Smooth muscle cell of bladder (primary cell): ENCODE data around the gene TXNDC15. TPM values are rescaled to one million over a fixed set of nuclear protein-coding genes. Genes with fewer than 3 reads are reported as not detected.

Source experiments
- total RNA-seq: library from RNA; depleted of rRNA; stranded (reverse); fragments of >200 nt; gene quantifications from 2 replicates; pipeline ENCODE4 v1.2.3, GENCODE V29; 2014

Gene TXNDC15
- total RNA-seq: 141 and 192 TPM in 2 replicates

GRCh38 chr5:134873987-134874830 lies at the start of gene TXNDC15:
TSS of gene TXNDC15 (plus strand) at chr5:134874371. CDS start at chr5:134874428, 57 bp downstream.

GRCh38 chr5:134845852-134846640 lies 28.1 kb upstream of the TXNDC15 start, which contains the start of gene C5orf24:
TSS of gene C5orf24 (plus strand) at chr5:134845968. CDS start at chr5:134854901, 8,933 bp downstream.

GRCh38 chr5:134904610-134905245 lies 30.6 kb downstream of the TXNDC15 start, which contains the start of gene PCBD2:
TSS of gene PCBD2 (plus strand) at chr5:134905131. CDS start at chr5:134905140, 9 bp downstream.

Other genes with a start within 250 kb of the TXNDC15 start
- gene SAR1B, start 241.5 kb upstream of the TXNDC15 start, total RNA-seq: 77.4 and 108 TPM in 2 replicates
- gene SEC24A, start 225.6 kb upstream of the TXNDC15 start, total RNA-seq: 16.9 and 21.0 TPM in 2 replicates
- gene CAMLG, start 135.8 kb upstream of the TXNDC15 start, total RNA-seq: 46.4 and 48.2 TPM in 2 replicates
- 14.8 and 14.9 TPM in 2 replicates for gene DDX46, start 115.6 kb upstream of the TXNDC15 start, total RNA-seq
- 28.4 and 32.3 TPM in 2 replicates for gene C5orf24, start 28.4 kb upstream of the TXNDC15 start, total RNA-seq
- gene PCBD2, start 30.8 kb downstream of the TXNDC15 start, total RNA-seq: 2.3 and 3.7 TPM in 2 replicates
- 0.09 and 0.14 TPM in 2 replicates for gene CATSPER3, start 93.5 kb downstream of the TXNDC15 start, total RNA-seq
- 88.2 and 208 TPM in 2 replicates for gene PITX1, start 159.9 kb downstream of the TXNDC15 start, total RNA-seq